Hepatocyte (in vitro differentiated cells): Measurements from ENCODE around the gene PSMD12.

Experiments
- CTCF ChIP-seq: fragments of 200-600 bp; sonication (generic); IDR thresholded peaks from 2 replicates; pipeline ENCODE4 v1.5.1; 2016; ENCODE audit warnings: antibody characterized with exemption, mild to moderate bottlenecking; ENCODE audit not compliant: poor library complexity
- EZH2 ChIP-seq: fragments of 200-600 bp; sonication (generic); IDR thresholded peaks from 2 replicates; pipeline ENCODE4 v1.6.1; 2016; ENCODE audit warnings: antibody characterized with exemption, mild to moderate bottlenecking, borderline replicate concordance

GRCh38 chr17:67374329-67375053 lies 8.1 kb upstream of the PSMD12 start:
- TF ChIP-seq CTCF (peak; percentile 74), EZH2 (no peak)
